IMR-90 (cell line): Measurements from ENCODE around the gene KDM2A. TPM values are rescaled to one million over a fixed set of nuclear protein-coding genes. Genes with fewer than 3 reads are reported as not detected.

Experiments
- ATAC-seq: fragments of 200-7000 bp; cut with Tn5 transposase; 2 replicates; pipeline ENCODE4 v1.9.1; 2020; ENCODE audit warnings: low read depth, mild to moderate bottlenecking, moderate library complexity
- BruUV-seq: library from RNA; stranded (reverse); fragments of 400-500 nt; replicated peaks from 2 replicates; lab custom pipeline; 2021; lab: Mats Ljungman, UMichigan
- CTCF ChIA-PET: fragments of 300-600 bp; formaldehyde crosslinking; extraction: SDS; loops from one replicate; lab custom pipeline; 2021; ENCODE audit warnings: antibody characterized with exemption; lab: Yijun Ruan, JAX
- POLR2A ChIA-PET: fragments of 300-600 bp; sonication (Branson Sonifier 250); formaldehyde crosslinking; loops from one replicate; lab custom pipeline; 2022; ENCODE audit warnings: antibody characterized with exemption; ENCODE audit not compliant: unreplicated experiment; lab: Charles Lee
- DNase-seq: peaks from one replicate; pipeline ENCODE4 v3.0.0; 2013
- H2AFZ ChIP-seq: replicated peaks from 2 replicates; pipeline ENCODE3; 2013; ENCODE audit warnings: low read length, mild to moderate bottlenecking; ENCODE audit not compliant: poor library complexity
- H2AK5ac ChIP-seq: 2 replicates; pipeline ENCODE4 v1.6.1; 2013; ENCODE audit warnings: low read depth, low read length, inconsistent platforms
- H2AK9ac ChIP-seq: replicated peaks from 2 replicates; pipeline ENCODE3; 2013; ENCODE audit warnings: mild to moderate bottlenecking, low read depth, low read length, moderate library complexity; ENCODE audit not compliant: poor library complexity
- H2BK120ac ChIP-seq: 2 replicates; pipeline ENCODE4 v1.6.1; 2013; ENCODE audit warnings: low read depth, low read length, inconsistent platforms
- H2BK15ac ChIP-seq: 3 replicates; pipeline ENCODE4 v1.6.1; 2013; ENCODE audit warnings: low read depth, low read length, inconsistent platforms
- H2BK20ac ChIP-seq: 2 replicates; pipeline ENCODE4 v1.6.1; 2013; ENCODE audit warnings: low read depth, mild to moderate bottlenecking, inconsistent platforms, low read length, moderate library complexity
- H2BK5ac ChIP-seq: 2 replicates; pipeline ENCODE4 v1.6.1; 2013; ENCODE audit warnings: mild to moderate bottlenecking, low read depth, low read length, inconsistent platforms; ENCODE audit not compliant: poor library complexity, severe bottlenecking
- H3K14ac ChIP-seq: replicated peaks from 2 replicates; pipeline ENCODE4 v1.6.1; 2013; ENCODE audit warnings: low read depth, low read length, inconsistent platforms
- H3K18ac ChIP-seq: 2 replicates; pipeline ENCODE4 v1.6.1; 2013; ENCODE audit warnings: low read depth, low read length, control low read depth
- H3K23ac ChIP-seq: 2 replicates; pipeline ENCODE4 v1.6.1; 2013; ENCODE audit warnings: low read depth, low read length, inconsistent platforms
- H3K27ac ChIP-seq: 2 replicates; pipeline ENCODE4 v1.5.1; 2013; ENCODE audit warnings: mild to moderate bottlenecking, control low read depth, low read length; ENCODE audit not compliant: insufficient read depth
- H3K27me3 ChIP-seq: 2 replicates; pipeline ENCODE4 v1.6.1; 2013; ENCODE audit warnings: low read length; ENCODE audit not compliant: control insufficient read depth, insufficient read depth
- H3K36me3 ChIP-seq: 2 replicates; pipeline ENCODE4 v1.6.1; 2013; ENCODE audit warnings: low read length, mixed read lengths; ENCODE audit not compliant: control insufficient read depth, insufficient read depth
- H3K4ac ChIP-seq: 2 replicates; pipeline ENCODE4 v1.6.1; 2013; ENCODE audit warnings: low read depth, low read length, inconsistent platforms
- H3K4me1 ChIP-seq: 2 replicates; pipeline ENCODE4 v1.6.1; 2013; ENCODE audit warnings: low read length, mixed read lengths; ENCODE audit not compliant: control insufficient read depth, insufficient read depth
- H3K4me2 ChIP-seq: 2 replicates; pipeline ENCODE4 v1.6.1; 2013; ENCODE audit warnings: low read depth, mild to moderate bottlenecking, control low read depth, low read length, moderate library complexity
- H3K4me3 ChIP-seq: 2 replicates; pipeline ENCODE4 v1.5.1; 2013; ENCODE audit warnings: low read depth, mild to moderate bottlenecking, control low read depth, low read length, moderate library complexity; ENCODE audit not compliant: insufficient read depth
- H3K56ac ChIP-seq: 2 replicates; pipeline ENCODE4 v1.6.1; 2013; ENCODE audit warnings: low read length, inconsistent platforms; ENCODE audit not compliant: insufficient read depth; ENCODE audit errors: extremely low read depth
- H3K79me1 ChIP-seq, 2 experiments: 2 replicates each; pipeline ENCODE4 v1.6.1; 2013; ENCODE audit warnings: low read length in 2 of 2, inconsistent platforms in 1 of 2, low read depth in 1 of 2
- H3K9ac ChIP-seq: 2 replicates; pipeline ENCODE4 v1.6.1; 2013; ENCODE audit warnings: low read depth, low read length, control low read depth
- H3K9me1 ChIP-seq: 2 replicates; pipeline ENCODE4 v1.6.1; 2013; ENCODE audit warnings: low read length, inconsistent platforms; ENCODE audit not compliant: insufficient read depth
- H3K9me3 ChIP-seq: 2 replicates; pipeline ENCODE4 v1.6.1; 2013; ENCODE audit warnings: low read length; ENCODE audit not compliant: control insufficient read depth, insufficient read depth
- H4K20me1 ChIP-seq: 2 replicates; pipeline ENCODE4 v1.6.1; 2013; ENCODE audit warnings: low read length, inconsistent platforms; ENCODE audit not compliant: insufficient read depth
- H4K5ac ChIP-seq: 2 replicates; pipeline ENCODE4 v1.6.1; 2013; ENCODE audit warnings: mild to moderate bottlenecking, low read depth, low read length, control low read depth
- H4K8ac ChIP-seq, 2 experiments: 2 replicates each; pipeline ENCODE4 v1.6.1; 2013; ENCODE audit warnings: low read depth in 2 of 2, low read length in 2 of 2, control low read depth in 1 of 2, inconsistent platforms in 1 of 2
- H4K91ac ChIP-seq: 2 replicates; pipeline ENCODE4 v1.6.1; 2013; ENCODE audit warnings: low read depth, low read length, inconsistent platforms; ENCODE audit not compliant: insufficient read depth
- BHLHE40 ChIP-seq: fragments of 150-350 bp; IDR thresholded peaks from 2 replicates; pipeline ENCODE4 v1.6.1; 2016; ENCODE audit warnings: mild to moderate bottlenecking, low read depth, low read length
- CEBPB ChIP-seq: IDR thresholded peaks from 2 replicates; pipeline ENCODE4 v1.6.1; 2012; ENCODE audit warnings: low read depth, low read length, improper control_type of control experiment
- CHD1 ChIP-seq: IDR thresholded peaks from 2 replicates; pipeline ENCODE4 v1.6.1; 2012; ENCODE audit warnings: low read depth, low read length, improper control_type of control experiment
- CTCF ChIP-seq: conservative IDR thresholded peaks from 2 replicates; pipeline ENCODE4 v1.5.1; 2012; ENCODE audit warnings: mild to moderate bottlenecking, low read depth, low read length, improper control_type of control experiment
- ELK1 ChIP-seq: fragments of 150-350 bp; IDR thresholded peaks from 2 replicates; pipeline ENCODE4 v1.6.1; 2016; ENCODE audit warnings: low read depth, mild to moderate bottlenecking, low read length, moderate library complexity, borderline replicate concordance
- FOS ChIP-seq: fragments of 150-350 bp; IDR thresholded peaks from 2 replicates; pipeline ENCODE4 v1.6.1; 2016; ENCODE audit warnings: low read depth, low read length
- MAFK ChIP-seq: IDR thresholded peaks from 2 replicates; pipeline ENCODE4 v1.6.1; 2012; ENCODE audit warnings: low read depth, low read length, improper control_type of control experiment
- MAZ ChIP-seq: IDR thresholded peaks from 2 replicates; pipeline ENCODE4 v1.6.1; 2012; ENCODE audit warnings: low read depth, mild to moderate bottlenecking, low read length, improper control_type of control experiment, moderate library complexity, borderline replicate concordance
- MXI1 ChIP-seq: IDR thresholded peaks from 2 replicates; pipeline ENCODE4 v1.6.1; 2012; ENCODE audit warnings: low read depth, mild to moderate bottlenecking, low read length, moderate library complexity, borderline replicate concordance
- NFE2L2 ChIP-seq: fragments of 150-350 bp; IDR thresholded peaks from 2 replicates; pipeline ENCODE4 v1.6.1; 2016; ENCODE audit warnings: low read depth, mild to moderate bottlenecking, low read length
- POLR2A ChIP-seq: IDR thresholded peaks from 2 replicates; pipeline ENCODE4 v1.6.1; 2012; ENCODE audit warnings: mild to moderate bottlenecking, low read depth, low read length
- RAD21 ChIP-seq: IDR thresholded peaks from 2 replicates; pipeline ENCODE4 v1.6.1; 2012; ENCODE audit warnings: low read length, improper control_type of control experiment
- RCOR1 ChIP-seq: IDR thresholded peaks from 2 replicates; pipeline ENCODE4 v1.6.1; 2012; ENCODE audit warnings: mild to moderate bottlenecking, low read length, improper control_type of control experiment; ENCODE audit not compliant: insufficient replicate concordance
- RFX5 ChIP-seq: IDR thresholded peaks from 2 replicates; pipeline ENCODE4 v1.8.0; 2012; ENCODE audit warnings: low read depth, mild to moderate bottlenecking, low read length, moderate library complexity
- SMC3 ChIP-seq: fragments of 150-350 bp; IDR thresholded peaks from 2 replicates; pipeline ENCODE4 v1.6.1; 2016; ENCODE audit warnings: low read depth, mild to moderate bottlenecking, antibody characterized with exemption, low read length, moderate library complexity
- USF2 ChIP-seq: fragments of 150-350 bp; IDR thresholded peaks from 2 replicates; pipeline ENCODE4 v1.6.1; 2017; ENCODE audit warnings: mild to moderate bottlenecking, antibody characterized with exemption, low read length, low read depth
- WGBS, 2 experiments: methylation state at CpG; one replicate each; pipeline versions ENCODE4 v1.1.5 to v1.1.7; 2013; ENCODE audit warnings: missing lambda C conversion rate in 2 of 2; ENCODE audit not compliant: insufficient read length in 1 of 2; ENCODE audit errors: extremely low coverage in 2 of 2; 5-methylcytosine and 5-hydroxymethylcytosine counted together
- dilution Hi-C: fragments of 300-500 bp; cut with HindIII; formaldehyde crosslinking; loops from one replicate; pipeline ENCODE4 v1.14.3; 2018; ENCODE audit warnings: low sequenced_read_pairs; ENCODE audit not compliant: unreplicated experiment
- in situ Hi-C: fragments of 300-500 bp; cut with MboI; formaldehyde crosslinking; loops from 3 replicates; pipeline ENCODE4 v1.14.3; 2019; ENCODE audit warnings: low sequenced_read_pairs, inconsistent platforms, mixed read lengths
- intact Hi-C: fragments of 100-400 bp; cut with micrococcal nuclease; formaldehyde crosslinking; loops from 2 replicates; pipeline ENCODE4 v1.10.0; 2022
- polyA plus RNA-seq, 3 experiments: library from polyadenylated mRNA; depleted of rRNA; stranded (reverse); fragments of >200 nt; gene quantifications; 2 replicates each; pipeline ENCODE4 v1.2.3, GENCODE V29; 2012; ENCODE audit warnings: low replicate concordance in 1 of 3
- total RNA-seq: library from RNA; depleted of rRNA; stranded (reverse); fragments of >200 nt; gene quantifications from 2 replicates; pipeline ENCODE4 v1.2.3, GENCODE V29; 2012

Gene KDM2A
- total and polyA plus RNA-seq, 2 of the 4 experiments (the other 2 are of a cell fraction) = 26.7 to 42.6 TPM

GRCh38 chr11:67255353-67255752, 136.3 kb downstream of the KDM2A start:
- Histone ChIP-seq H3K9me3 (no peaks in the 10 kb centered on the region), H2AFZ (no peak overlapping the region), H2BK5ac (no peak overlapping the region), H3K4ac (no peak overlapping the region), H3K23ac (no peak overlapping the region), H3K9ac (no peak overlapping the region), H3K4me1 (no peaks in the 10 kb centered on the region), H4K20me1 (no peaks in the 10 kb centered on the region; the same call in 1 of the 2 replicates), H2BK15ac (no peak overlapping the region), H4K8ac (no peak overlapping the region), H3K4me2 (no peak overlapping the region), H3K9me1 (no peaks in the 10 kb centered on the region), H3K36me3 (peaks cover 60% of the 10 kb centered on the region), H2AK9ac (no peak overlapping the region), H3K27ac (no peak overlapping the region), H3K18ac (no peak overlapping the region), H3K79me1 (peaks cover 26 to 30% of the 10 kb centered on the region in 2 experiments), H2BK20ac (no peak overlapping the region), H3K14ac (no peak overlapping the region), H2BK120ac (no peak overlapping the region), H3K56ac (no peak overlapping the region), H4K91ac (no peak overlapping the region), H2AK5ac (no peak overlapping the region), H4K5ac (no peak overlapping the region), H3K4me3 (no peak overlapping the region), H3K27me3 (no peaks in the 10 kb centered on the region)
- ChIA-PET POLR2A (no interaction called here), CTCF (no interaction called here)
- ATAC-seq (no peak), DNase-seq (no peak)
- dilution Hi-C loops = no loop called here
- WGBS, 2 experiments = 92% methylated on average over 5 of the region's 10 CpGs; no CpG with 5 or more reads in 1 of the 2 experiments
- TF ChIP-seq FOS (no peak), MXI1 (no peak), USF2 (no peak), MAZ (no peak), SMC3 (no peak), CTCF (no peak), POLR2A (no peak), BHLHE40 (no peak), NFE2L2 (no peak), MAFK (no peak), CHD1 (no peak), CEBPB (no peak), RAD21 (no peak), ELK1 (no peak), RCOR1 (no peak), RFX5 (no peak)
- no TSS peak for BruUV-seq
- intact Hi-C loops = no loop called here
- in situ Hi-C loops = no loop called here
